ENCODE data around the gene RAD9A. TPM values are rescaled to one million over a fixed set of nuclear protein-coding genes. Genes with fewer than 3 reads are reported as not detected.

The RAD9A gene
- total and polyA plus RNA-seq, 4 donors, result 14.1 to 35.9 (median 21.2) TPM

- TF ChIP-seq CTCF (IDR thresholded peaks at IDR 0.05; ENCODE audit: control extremely low read depth, extremely low read depth), result no peak
- Histone ChIP-seq H3K9ac (ENCODE audit: insufficient read depth in 1 of 2, low read length in 2 of 2) (no peak overlapping the region), H3K9me3 (ENCODE audit: control insufficient read depth in 4 of 4, insufficient read depth in 3 of 4, low read length in 3 of 4) (no peaks in the 10 kb centered on the region), H3K27ac (ENCODE audit: low read depth in 1 of 2, low read length in 1 of 2) (no peak overlapping the region), H3K36me3 (ENCODE audit: control insufficient read depth in 4 of 4, insufficient read depth in 4 of 4, low read length in 4 of 4) (peaks cover 0 to 71% (median 17%) of the 10 kb centered on the region in 4 donors), H3K4me1 (ENCODE audit: control insufficient read depth in 5 of 5, insufficient read depth in 5 of 5, low read length in 5 of 5) (no peaks in the 10 kb centered on the region), H3K27me3 (ENCODE audit: control insufficient read depth in 3 of 3, insufficient read depth in 3 of 3, low read length in 2 of 3) (no peaks in the 10 kb centered on the region), H3K4me3 (no peak overlapping the region)
- 80 to 81% methylated on average over 26 of the region's 26 CpGs for WGBS, 2 donors
- ATAC-seq (ENCODE audit: insufficient read depth, low FRiP score), result no peak
- no peak for DNase-seq
These were observed 43.4 kb downstream of the RAD9A start for GRCh38 chr11:67435031-67435726.

- WGBS, 2 donors, result 85 to 92% methylated on average over 38 of the region's 38 CpGs
- H3K9ac ChIP-seq (ENCODE audit: insufficient read depth in 1 of 2, low read length in 2 of 2), result no peak overlapping the region
- no peaks in the 10 kb centered on the region for H3K4me1 ChIP-seq (ENCODE audit: control insufficient read depth in 5 of 5, insufficient read depth in 5 of 5, low read length in 5 of 5)
- H3K9me3 ChIP-seq (ENCODE audit: control insufficient read depth in 4 of 4, insufficient read depth in 3 of 4, low read length in 3 of 4), result no peaks in the 10 kb centered on the region
- no peak for ATAC-seq (ENCODE audit: insufficient read depth, low FRiP score)
- peaks cover 0 to 75% (median 14%) of the 10 kb centered on the region in 4 donors for H3K36me3 ChIP-seq (ENCODE audit: control insufficient read depth in 4 of 4, insufficient read depth in 4 of 4, low read length in 4 of 4)
- no peak for DNase-seq
- H3K27me3 ChIP-seq (ENCODE audit: control insufficient read depth in 3 of 3, insufficient read depth in 3 of 3, low read length in 2 of 3), result no peaks in the 10 kb centered on the region
- no peak overlapping the region for H3K4me3 ChIP-seq
- H3K27ac ChIP-seq (ENCODE audit: low read depth in 1 of 2, low read length in 1 of 2), result no peak overlapping the region
- no peak for TF ChIP-seq CTCF (IDR thresholded peaks at IDR 0.05; ENCODE audit: control extremely low read depth, extremely low read depth)
These were observed 44.1 kb downstream of the RAD9A start for GRCh38 chr11:67435727-67436458.

- peaks cover 0 to 78% (median 11%) of the 10 kb centered on the region in 4 donors for H3K36me3 ChIP-seq (ENCODE audit: control insufficient read depth in 4 of 4, insufficient read depth in 4 of 4, low read length in 4 of 4)
- H3K4me3 ChIP-seq, result no peak overlapping the region
- H3K27me3 ChIP-seq (ENCODE audit: control insufficient read depth in 3 of 3, insufficient read depth in 3 of 3, low read length in 2 of 3), result no peaks in the 10 kb centered on the region
- H3K27ac ChIP-seq (ENCODE audit: low read depth in 1 of 2, low read length in 1 of 2), result no peak overlapping the region
- WGBS, 2 donors, result 30 to 48% methylated on average over 6 of the region's 6 CpGs
- no peak for TF ChIP-seq CTCF (IDR thresholded peaks at IDR 0.05; ENCODE audit: control extremely low read depth, extremely low read depth)
- no peak overlapping the region for H3K9ac ChIP-seq (ENCODE audit: insufficient read depth in 1 of 2, low read length in 2 of 2)
- H3K9me3 ChIP-seq (ENCODE audit: control insufficient read depth in 4 of 4, insufficient read depth in 3 of 4, low read length in 3 of 4), result no peaks in the 10 kb centered on the region
- ATAC-seq (ENCODE audit: insufficient read depth, low FRiP score), result no peak
- H3K4me1 ChIP-seq (ENCODE audit: control insufficient read depth in 5 of 5, insufficient read depth in 5 of 5, low read length in 5 of 5), result no peaks in the 10 kb centered on the region
- no peak for DNase-seq
These were observed 44.8 kb downstream of the RAD9A start for GRCh38 chr11:67436459-67437081.

Data from lung (tissue), 12 donors.